Cardiac septum (tissue), 1 donor: Measurements from ENCODE around the gene MEX3C. TPM values are rescaled to one million over a fixed set of nuclear protein-coding genes. Genes with fewer than 3 reads are reported as not detected.

ENCODE experiments used
- DNase-seq: peaks from one replicate; pipeline ENCODE4 v3.0.0-alpha.2; 2020; ENCODE audit warnings: low spot score
- intact Hi-C: fragments of 100-400 bp; cut with DNase I; formaldehyde crosslinking; loops from one replicate; pipeline ENCODE4 v1.14.0; 2022
- long read RNA-seq: library from polyadenylated mRNA; unstranded; transcript quantifications from one replicate; pipeline ENCODE4 v2.0.0, GENCODE V29; 2021
- total RNA-seq: library from RNA; stranded (reverse); fragmentation: NEBNext Ultra II Directional; extraction: Animal tissue kit (Norgen Biotek cat#: 25700); gene quantifications from one replicate; pipeline ENCODE4 v1.2.1, GENCODE V29; 2021
- donor health status: DM: no; HTN: no; CAD: no.

The MEX3C gene
- total RNA-seq = 21.6 TPM
- long read RNA-seq, transcript MEX3C-201 (2 exons, 3,781 nt) = major isoform, 11 of 16 reads
- long read RNA-seq, partial matches to known transcripts = 2 of 16 reads
- long read RNA-seq, other reads (novel, unspliced or antisense) = 3 of 16 reads

GRCh38 chr18:51197661-51198424, at the start of gene MEX3C:
Gene MEX3C, minus strand, starts transcription at chr18:51197681. Its CDS starts 361 bp downstream, at chr18:51197320.
- intact Hi-C loops = loop anchor here (2.0 to 5.0 kb wide), 2 partner anchors 167 to 231 kb away; partner anchors contain the start of genes ELAC1 and SMAD4
- peak; percentile 100 for DNase-seq

- no peak for DNase-seq
- intact Hi-C loops = no loop called here
These were observed 43.7 kb upstream of the MEX3C start for GRCh38 chr18:51241226-51241625.

GRCh38 chr18:51236225-51236624, 38.7 kb upstream of the MEX3C start:
- intact Hi-C loops = no loop called here
- no peak for DNase-seq

- intact Hi-C loops = no loop called here
- DNase-seq = no peak
These were observed 37.7 kb upstream of the MEX3C start for GRCh38 chr18:51235009-51235789.

- DNase-seq = no peak
- intact Hi-C loops = no loop called here
These were observed 36.9 kb upstream of the MEX3C start for GRCh38 chr18:51234117-51235008.

GRCh38 chr18:51229328-51229727, 31.8 kb upstream of the MEX3C start:
- intact Hi-C loops = no loop called here
- no peak for DNase-seq

- no peak for DNase-seq
- intact Hi-C loops = no loop called here
These were observed 30.2 kb upstream of the MEX3C start for GRCh38 chr18:51227660-51228059.

GRCh38 chr18:51226587-51227350, 29.3 kb upstream of the MEX3C start:
- no peak for DNase-seq
- intact Hi-C loops = no loop called here

GRCh38 chr18:51226068-51226467, 28.6 kb upstream of the MEX3C start:
- no peak for DNase-seq
- intact Hi-C loops = no loop called here

GRCh38 chr18:51212606-51213005, 15.1 kb upstream of the MEX3C start:
- intact Hi-C loops = no loop called here
- no peak for DNase-seq

GRCh38 chr18:51211552-51211951, 14.1 kb upstream of the MEX3C start:
- intact Hi-C loops = no loop called here
- no peak for DNase-seq

GRCh38 chr18:51196811-51197660, 445 bp downstream of the MEX3C start:
- intact Hi-C loops = loop anchor here (2.0 to 5.0 kb wide), 2 partner anchors 166 to 230 kb away; partner anchors contain the start of genes ELAC1 and SMAD4
- DNase-seq = peak; percentile 79

GRCh38 chr18:51196118-51196810, 1.2 kb downstream of the MEX3C start:
- intact Hi-C loops = loop anchor here (2.0 to 5.0 kb wide), 2 partner anchors 165 to 229 kb away; partner anchors contain the start of genes ELAC1 and SMAD4
- DNase-seq = no peak

GRCh38 chr18:51195451-51196117, 1.9 kb downstream of the MEX3C start:
- intact Hi-C loops = loop anchor here (2.0 to 5.0 kb wide), 2 partner anchors 165 to 228 kb away; partner anchors contain the start of genes ELAC1 and SMAD4
- no peak for DNase-seq

- DNase-seq = no peak
- intact Hi-C loops = loop anchor here (5.0 kb wide), 1 partner anchor 228 kb away; the partner anchor contains the start of gene ELAC1
These were observed 2.4 kb downstream of the MEX3C start for GRCh38 chr18:51195086-51195450.

- intact Hi-C loops = loop anchor here (5.0 kb wide), 1 partner anchor 227 kb away; the partner anchor contains the start of gene ELAC1
- DNase-seq = no peak
These were observed 2.9 kb downstream of the MEX3C start for GRCh38 chr18:51194604-51195003.
